ENCODE data around the gene CLCF1.

CLCF1 gene

GRCh38 chr11:67411785-67412152, 38.4 kb upstream of the CLCF1 start:
- no peak overlapping the region for H3K4me3 ChIP-seq (ENCODE audit: low read length)
- no peak for DNase-seq (ENCODE audit: low read depth)
- no peak for TF ChIP-seq CTCF (conservative IDR thresholded peaks at IDR 0.05; ENCODE audit: low read depth, low read length)

GRCh38 chr11:67410984-67411784, 37.8 kb upstream of the CLCF1 start:
- DNase-seq (ENCODE audit: low read depth), result no peak
- no peak overlapping the region for H3K4me3 ChIP-seq (ENCODE audit: low read length)
- TF ChIP-seq CTCF (conservative IDR thresholded peaks at IDR 0.05; ENCODE audit: low read depth, low read length), result no peak

GRCh38 chr11:67410369-67410831, 37.0 kb upstream of the CLCF1 start:
- DNase-seq (ENCODE audit: low read depth), result no peak
- H3K4me3 ChIP-seq (ENCODE audit: low read length), result no peak overlapping the region
- no peak for TF ChIP-seq CTCF (conservative IDR thresholded peaks at IDR 0.05; ENCODE audit: low read depth, low read length)

GRCh38 chr11:67409781-67410368, 36.5 kb upstream of the CLCF1 start:
- DNase-seq (ENCODE audit: low read depth), result no peak
- H3K4me3 ChIP-seq (ENCODE audit: low read length), result no peak overlapping the region
- TF ChIP-seq CTCF (conservative IDR thresholded peaks at IDR 0.05; ENCODE audit: low read depth, low read length), result no peak

GRCh38 chr11:67409261-67409666, 35.9 kb upstream of the CLCF1 start:
- DNase-seq (ENCODE audit: low read depth), result no peak
- no peak for TF ChIP-seq CTCF (conservative IDR thresholded peaks at IDR 0.05; ENCODE audit: low read depth, low read length)
- no peak overlapping the region for H3K4me3 ChIP-seq (ENCODE audit: low read length)

GRCh38 chr11:67408437-67409200, 35.2 kb upstream of the CLCF1 start:
- no peak overlapping the region for H3K4me3 ChIP-seq (ENCODE audit: low read length)
- no peak for TF ChIP-seq CTCF (conservative IDR thresholded peaks at IDR 0.05; ENCODE audit: low read depth, low read length)
- DNase-seq (ENCODE audit: low read depth), result no peak
